OCI-LY1 (cell line): ENCODE measurements around the gene IL18BP.

Experiments used
- EZH2 ChIP-seq: fragments of 200-600 bp; sonication (generic), shearing (Covaris generic); IDR thresholded peaks from 2 replicates; pipeline ENCODE4 v1.8.0; 2017; ENCODE audit warnings: borderline replicate concordance, mixed run types, mild to moderate bottlenecking, antibody characterized with exemption, low read length, moderate library complexity, mixed read lengths
- TF ChIP-seq, protein P1 (sequence below): fragments of 200-600 bp; sonication (generic), shearing (Covaris generic); IDR thresholded peaks from 2 replicates; pipeline ENCODE4 v1.5.1; 2017; ENCODE audit warnings: mild to moderate bottlenecking, antibody characterized with exemption, low read length, moderate library complexity, mixed read lengths

DNA sequence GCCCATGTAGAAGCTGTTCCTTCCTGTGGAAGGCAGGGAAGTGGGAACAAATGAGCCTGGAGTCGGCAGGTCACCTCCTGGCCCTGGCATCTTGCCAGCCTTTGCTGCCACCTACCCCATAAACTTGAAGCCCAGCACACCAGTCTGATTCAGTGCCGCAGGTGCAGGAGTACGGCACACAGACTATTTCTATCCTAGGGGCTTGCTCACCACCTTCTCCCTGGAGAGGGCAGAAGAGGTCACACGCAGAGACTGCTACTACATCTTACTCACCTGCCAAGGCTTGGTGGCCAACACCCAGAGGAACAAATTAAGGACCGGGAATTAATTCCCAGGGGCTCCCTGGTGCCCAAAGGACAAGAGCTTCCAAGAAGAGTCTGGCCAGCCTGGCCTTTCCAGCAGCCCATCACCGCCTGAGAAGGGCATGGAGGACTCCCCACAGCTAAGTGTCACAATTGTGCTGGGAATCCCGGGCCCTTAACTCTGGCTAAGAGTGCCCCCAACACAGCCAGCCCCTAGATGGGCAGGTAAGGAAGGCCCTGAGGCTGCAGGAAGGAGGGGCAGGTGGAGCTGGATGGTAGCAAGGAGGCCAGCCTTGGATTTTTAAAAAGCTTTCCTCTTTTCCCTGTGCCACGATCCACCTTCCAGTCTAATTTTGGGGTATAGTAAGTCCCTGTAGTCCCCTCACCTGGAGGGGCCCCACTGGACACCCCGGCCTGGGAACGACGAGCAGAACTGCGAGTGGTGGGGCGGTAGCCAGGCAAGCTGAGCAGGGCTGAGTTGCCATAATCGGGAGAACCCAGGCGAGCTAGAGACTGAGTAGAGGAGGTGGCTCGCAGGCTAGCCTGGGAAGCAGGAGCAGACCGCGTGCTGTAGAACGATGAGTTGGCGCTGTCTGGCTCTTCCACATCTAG is 6.9 kb downstream of the IL18BP start:
- TF ChIP-seq, protein P1, sequence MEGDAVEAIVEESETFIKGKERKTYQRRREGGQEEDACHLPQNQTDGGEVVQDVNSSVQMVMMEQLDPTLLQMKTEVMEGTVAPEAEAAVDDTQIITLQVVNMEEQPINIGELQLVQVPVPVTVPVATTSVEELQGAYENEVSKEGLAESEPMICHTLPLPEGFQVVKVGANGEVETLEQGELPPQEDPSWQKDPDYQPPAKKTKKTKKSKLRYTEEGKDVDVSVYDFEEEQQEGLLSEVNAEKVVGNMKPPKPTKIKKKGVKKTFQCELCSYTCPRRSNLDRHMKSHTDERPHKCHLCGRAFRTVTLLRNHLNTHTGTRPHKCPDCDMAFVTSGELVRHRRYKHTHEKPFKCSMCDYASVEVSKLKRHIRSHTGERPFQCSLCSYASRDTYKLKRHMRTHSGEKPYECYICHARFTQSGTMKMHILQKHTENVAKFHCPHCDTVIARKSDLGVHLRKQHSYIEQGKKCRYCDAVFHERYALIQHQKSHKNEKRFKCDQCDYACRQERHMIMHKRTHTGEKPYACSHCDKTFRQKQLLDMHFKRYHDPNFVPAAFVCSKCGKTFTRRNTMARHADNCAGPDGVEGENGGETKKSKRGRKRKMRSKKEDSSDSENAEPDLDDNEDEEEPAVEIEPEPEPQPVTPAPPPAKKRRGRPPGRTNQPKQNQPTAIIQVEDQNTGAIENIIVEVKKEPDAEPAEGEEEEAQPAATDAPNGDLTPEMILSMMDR = no peak
- TF ChIP-seq EZH2 = no peak
